Smooth muscle cell (in vitro differentiated cells): Measurements from ENCODE around the gene MAN1B1. TPM values are rescaled to one million over a fixed set of nuclear protein-coding genes. Genes with fewer than 3 reads are reported as not detected.

ENCODE experiments used
- DNase-seq: peaks from one replicate; lab custom pipeline; 2025; ENCODE audit not compliant: unreplicated experiment; lab: John Stamatoyannopoulos, UW
- H2AFZ ChIP-seq: fragments of 200-600 bp; sonication (generic); 2 replicates; pipeline ENCODE4 v1.6.0; 2016; ENCODE audit warnings: antibody characterized with exemption, low read depth, mild to moderate bottlenecking
- H3F3A ChIP-seq: fragments of 200-600 bp; sonication (generic); 2 replicates; pipeline ENCODE4 v1.6.0; 2017; ENCODE audit warnings: antibody characterized with exemption, low read depth
- H3K27ac ChIP-seq: fragments of 200-600 bp; sonication (generic); 2 replicates; pipeline ENCODE4 v1.5.1; 2016; ENCODE audit warnings: low read depth, mild to moderate bottlenecking
- H3K27me3 ChIP-seq: fragments of 200-600 bp; sonication (generic); 2 replicates; pipeline ENCODE4 v1.6.1; 2016; ENCODE audit warnings: low read depth, mild to moderate bottlenecking
- H3K36me3 ChIP-seq: fragments of 200-600 bp; sonication (generic); 2 replicates; pipeline ENCODE4 v1.5.1; 2016; ENCODE audit warnings: low read depth
- H3K4me1 ChIP-seq: fragments of 200-600 bp; sonication (generic); 2 replicates; pipeline ENCODE4 v1.5.1; 2016; ENCODE audit warnings: low read depth
- H3K4me2 ChIP-seq: fragments of 200-600 bp; sonication (generic); 2 replicates; pipeline ENCODE4 v1.6.0; 2016; ENCODE audit warnings: mild to moderate bottlenecking
- H3K4me3 ChIP-seq: fragments of 200-600 bp; sonication (generic); 2 replicates; pipeline ENCODE4 v1.5.1; 2016; ENCODE audit warnings: mild to moderate bottlenecking
- H3K79me2 ChIP-seq: fragments of 200-600 bp; sonication (generic); 2 replicates; pipeline ENCODE4 v1.6.0; 2016; ENCODE audit warnings: low read depth, mild to moderate bottlenecking
- H3K9ac ChIP-seq: fragments of 200-600 bp; sonication (generic); 2 replicates; pipeline ENCODE4 v1.6.0; 2016; ENCODE audit warnings: low read depth
- H3K9me3 ChIP-seq: fragments of 200-600 bp; sonication (generic); replicated peaks from 2 replicates; pipeline ENCODE4 v1.5.1; 2016; ENCODE audit warnings: low read depth
- H4K20me1 ChIP-seq: fragments of 200-600 bp; sonication (generic); 2 replicates; pipeline ENCODE4 v1.6.0; 2016; ENCODE audit warnings: low read depth
- CTCF ChIP-seq: fragments of 200-600 bp; sonication (generic); IDR thresholded peaks from 2 replicates; pipeline ENCODE4 v1.5.1; 2017; ENCODE audit warnings: borderline replicate concordance, mild to moderate bottlenecking, antibody characterized with exemption; ENCODE audit not compliant: insufficient read depth, poor library complexity, severe bottlenecking
- WGBS: methylation state at CpG from one replicate; pipeline ENCODE4 v1.1.7; 2016; ENCODE audit warnings: low lambda C conversion rate; 5-methylcytosine and 5-hydroxymethylcytosine counted together
- polyA plus RNA-seq: library from polyadenylated mRNA; unstranded; fragments of >200 nt; fragmentation: Nextera tagmentation; extraction: Ambion mirVana; gene quantifications from 2 replicates; pipeline ENCODE4 v1.2.1, GENCODE V29; 2016
- total RNA-seq: library from RNA; depleted of rRNA; stranded (reverse); fragments of >200 nt; gene quantifications from 2 replicates; pipeline ENCODE4 v1.2.3, GENCODE V29; 2014

The MAN1B1 gene
- total and polyA plus RNA-seq, 2 experiments from 2014 or later = 62.9 to 97.1 TPM

DNA sequence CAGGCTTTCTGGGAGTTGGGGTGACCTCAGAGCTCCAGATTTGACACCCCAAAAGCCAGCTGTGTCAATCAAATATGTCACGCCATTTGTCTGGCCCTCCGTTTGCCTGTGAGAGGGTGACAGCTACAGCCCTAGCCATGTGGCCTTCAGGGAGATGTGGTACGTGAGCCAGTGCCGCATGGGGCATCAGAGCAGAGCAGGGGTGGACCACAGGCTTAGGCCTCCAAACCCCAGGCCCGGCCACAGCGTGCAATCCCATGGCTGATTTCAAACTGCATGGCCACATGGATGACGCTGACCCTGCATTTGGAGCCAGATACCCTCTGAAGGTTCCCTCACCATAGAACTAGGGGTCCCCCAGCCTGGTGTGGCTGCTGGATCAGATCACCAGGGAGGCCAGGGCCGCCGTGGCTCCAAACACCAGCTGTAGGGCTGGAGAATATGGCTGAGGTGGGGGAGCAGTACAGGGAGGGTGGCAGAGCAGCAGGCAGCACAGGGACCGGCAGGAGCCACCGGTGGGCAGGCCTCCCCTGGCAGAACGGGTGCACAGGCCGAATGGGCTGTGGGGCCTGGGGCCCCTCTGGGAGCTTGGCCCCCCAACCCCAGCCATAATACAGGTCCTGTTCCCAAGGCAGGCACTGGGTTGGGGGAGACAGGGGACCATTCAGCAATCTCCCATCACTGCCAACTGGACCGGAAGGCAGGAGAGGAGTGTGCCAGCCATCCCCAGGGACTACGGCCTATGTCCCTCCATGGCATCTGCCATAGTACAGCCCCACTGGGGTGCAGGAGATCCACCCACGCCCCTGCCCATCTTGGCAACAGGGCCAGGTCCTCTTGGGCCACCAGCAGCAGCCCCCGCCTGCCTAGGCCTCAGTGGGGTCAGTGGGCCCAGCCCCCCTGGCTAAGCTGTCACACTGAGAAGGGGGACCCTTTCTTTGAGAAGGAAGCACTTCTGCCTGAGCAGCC, 18.0 kb upstream of the MAN1B1 start:
- DNase-seq = no peak
- no peak overlapping the region for H3K4me3 ChIP-seq
- H3K9me3 ChIP-seq = no peaks in the 10 kb centered on the region
- H3K9ac ChIP-seq = no peak overlapping the region
- no peaks in the 10 kb centered on the region for H3F3A ChIP-seq
- H3K79me2 ChIP-seq = no peaks in the 10 kb centered on the region
- peaks cover 6% of the 10 kb centered on the region for H3K27me3 ChIP-seq
- H3K4me1 ChIP-seq = peaks cover 8% of the 10 kb centered on the region
- H3K4me2 ChIP-seq = peak overlapping the region; percentile 95
- H4K20me1 ChIP-seq = no peaks in the 10 kb centered on the region
- no peaks in the 10 kb centered on the region for H3K36me3 ChIP-seq
- WGBS = 88% methylated on average over 17 of the region's 17 CpGs
- TF ChIP-seq CTCF = no peak
- no peak overlapping the region for H3K27ac ChIP-seq
- H2AFZ ChIP-seq = no peak overlapping the region

DNA sequence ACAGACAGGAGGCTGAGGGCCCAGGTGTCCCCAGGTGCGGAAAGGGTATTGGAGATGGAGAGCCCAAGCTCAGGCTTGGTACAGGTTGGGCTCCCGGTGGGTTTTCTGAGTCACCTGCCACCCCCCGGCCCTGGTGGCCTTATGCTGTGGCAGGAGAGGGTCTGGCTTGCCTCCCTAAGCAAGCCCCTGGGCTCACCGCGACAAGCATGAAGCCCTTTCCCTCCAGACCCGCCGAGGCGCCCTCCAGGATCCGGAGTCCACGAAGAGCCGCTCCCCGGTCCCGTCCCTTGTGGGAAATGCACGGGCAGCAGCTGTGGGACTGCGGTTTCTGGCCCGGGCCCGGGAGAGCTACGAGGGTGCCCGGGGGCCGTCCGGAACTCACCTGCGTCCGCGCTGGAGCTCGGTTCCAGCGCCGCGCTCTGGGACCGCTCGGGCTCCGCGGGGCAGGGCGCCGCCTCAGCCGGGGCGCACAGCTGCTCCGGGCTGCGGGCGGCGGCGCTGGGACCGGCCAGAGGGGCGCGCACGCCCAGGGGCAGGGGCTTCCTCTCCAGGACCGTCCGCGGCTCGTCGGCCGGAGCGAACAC, 17.2 kb upstream of the MAN1B1 start:
- WGBS = 7% methylated on average over 32 of the region's 52 CpGs
- Histone ChIP-seq H3K36me3 (no peaks in the 10 kb centered on the region), H3K4me2 (peak overlapping the region; percentile 95), H3K79me2 (no peaks in the 10 kb centered on the region), H3K27ac (no peak overlapping the region), H2AFZ (no peak overlapping the region), H3K4me3 (peak overlapping the region; percentile 32), H3K9ac (no peak overlapping the region), H3K4me1 (peaks cover 8% of the 10 kb centered on the region), H3K27me3 (peaks cover 6% of the 10 kb centered on the region), H3F3A (no peaks in the 10 kb centered on the region), H4K20me1 (no peaks in the 10 kb centered on the region), H3K9me3 (no peaks in the 10 kb centered on the region)
- no peak for DNase-seq
- TF ChIP-seq CTCF = no peak

- H4K20me1 ChIP-seq = no peaks in the 10 kb centered on the region
- no peak within 1 kb of the TSS for H3K9ac ChIP-seq
- DNase-seq = peak; percentile 52
- peaks cover 6% of the 10 kb centered on the region for H3K27me3 ChIP-seq
- no peaks in the 10 kb centered on the region for H3F3A ChIP-seq
- peak within 1 kb of the TSS; percentile 51 for H2AFZ ChIP-seq
- WGBS = under 1% methylated on average over 68 of the region's 74 CpGs
- no peak for TF ChIP-seq CTCF
- no peaks in the 10 kb centered on the region for H3K36me3 ChIP-seq
- H3K9me3 ChIP-seq = no peaks in the 10 kb centered on the region
- no peak within 1 kb of the TSS for H3K27ac ChIP-seq
- peak within 1 kb of the TSS; percentile 51 for H3K4me3 ChIP-seq
- peak within 1 kb of the TSS; percentile 95 for H3K4me2 ChIP-seq
- peaks cover 8% of the 10 kb centered on the region for H3K4me1 ChIP-seq
- no peaks in the 10 kb centered on the region for H3K79me2 ChIP-seq
Measured at GRCh38 chr9:137070201-137070905, 16.4 kb upstream of the MAN1B1 start, which contains the start of gene SAPCD2. Gene SAPCD2 (minus strand): TSS chr9:137070557. CDS start chr9:137070460, 97 bp downstream.
